HG03575 (cell line): ENCODE results near the gene C1QTNF1.

Experiments
- ATAC-seq: cut with Tn5 transposase; IDR thresholded peaks from one replicate; pipeline ENCODE4 v1.9.1; 2021; ENCODE audit not compliant: unreplicated experiment, insufficient number of reproducible peaks, low FRiP score; ENCODE audit errors: extremely low read depth

The C1QTNF1 gene

DNA sequence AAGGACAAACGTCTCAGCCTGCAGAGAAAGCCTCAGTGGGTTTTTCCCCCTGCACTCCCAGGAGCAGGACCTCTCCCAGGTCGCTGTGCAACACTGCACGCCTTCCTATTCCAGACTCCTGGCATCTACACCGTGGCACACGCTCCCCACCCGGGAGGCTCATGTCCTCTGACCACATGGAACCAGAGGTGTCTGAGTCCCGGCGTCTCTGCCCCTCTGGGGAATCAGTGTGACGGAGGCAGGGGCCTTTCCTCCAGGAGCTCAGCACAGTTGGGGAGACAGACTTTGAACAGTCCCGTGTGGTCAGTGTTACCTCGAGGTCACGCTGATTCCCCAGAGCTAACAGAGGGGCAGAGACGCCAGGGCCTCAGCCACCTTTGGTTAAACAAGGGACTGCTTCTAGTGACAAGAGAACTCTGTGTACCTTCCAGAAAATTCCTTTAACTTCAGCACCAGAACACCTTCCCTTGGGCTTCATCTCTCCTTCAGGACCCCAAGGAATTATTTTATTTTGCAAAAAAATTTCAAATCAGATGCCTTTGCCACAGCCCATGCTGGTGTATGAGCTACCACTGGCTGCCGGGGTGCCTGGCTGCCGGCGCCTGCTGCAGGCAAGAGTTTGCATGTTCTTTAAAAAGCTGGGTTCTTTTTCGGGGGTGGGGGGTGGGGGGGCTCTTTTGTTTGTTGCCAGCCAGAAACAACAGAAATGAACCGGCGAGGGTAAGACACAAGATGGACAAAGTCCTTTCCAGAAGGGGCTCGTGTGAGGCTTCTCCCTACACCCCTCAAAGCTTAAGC is 21.0 kb upstream of the C1QTNF1 start:
- ATAC-seq = no peak

- no peak for ATAC-seq
Observed at GRCh38 chr17:79003661-79004411, 20.1 kb upstream of the C1QTNF1 start.

- ATAC-seq = no peak
Observed at GRCh38 chr17:79005063-79005861, 18.7 kb upstream of the C1QTNF1 start.

GRCh38 chr17:79006046-79006445 is 17.9 kb upstream of the C1QTNF1 start:
- ATAC-seq = no peak

- ATAC-seq = no peak
Observed at GRCh38 chr17:79006794-79007503, 17.0 kb upstream of the C1QTNF1 start.

- ATAC-seq = no peak
Observed at GRCh38 chr17:79007504-79008381, 16.2 kb upstream of the C1QTNF1 start.

DNA sequence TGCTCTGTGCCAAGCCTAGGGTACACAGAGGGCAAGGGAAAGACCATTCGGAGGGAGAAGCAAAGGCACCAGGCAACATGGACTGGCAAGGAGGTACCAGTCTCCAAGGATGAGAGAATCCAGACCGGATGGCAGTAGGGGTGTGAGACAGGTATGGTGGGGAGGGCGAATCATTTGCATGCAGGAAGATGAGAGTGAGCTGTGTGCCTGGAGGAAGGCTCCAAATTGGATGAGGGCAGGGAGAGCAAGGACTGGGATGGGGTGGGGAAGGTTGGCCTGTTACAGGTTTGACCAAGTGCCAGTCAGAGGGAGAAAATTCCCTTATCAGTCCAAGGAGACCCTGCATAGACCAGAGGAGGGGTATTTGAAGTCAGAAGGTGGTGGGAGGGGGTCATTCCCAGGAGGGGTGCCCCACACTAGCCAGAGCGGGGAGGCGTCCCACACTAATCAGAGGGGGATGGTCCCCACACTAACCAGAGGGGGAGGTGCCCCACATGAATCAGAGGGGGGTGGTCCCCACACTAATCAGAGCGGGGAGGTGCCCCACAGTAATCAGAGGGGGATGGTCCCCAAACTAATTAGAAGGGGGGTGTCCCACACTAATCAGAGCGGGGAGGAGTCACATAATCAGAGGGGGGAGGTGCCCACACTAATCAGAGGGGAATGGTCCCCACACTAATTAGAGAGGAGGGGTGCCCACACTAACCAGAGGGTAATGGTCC is 15.1 kb upstream of the C1QTNF1 start:
- ATAC-seq = no peak

GRCh38 chr17:79009397-79010303 is 14.3 kb upstream of the C1QTNF1 start, which contains the start of gene CANT1:
TSS of gene CANT1 (minus strand) at chr17:79009764. CDS start at chr17:78997622, 12,142 bp downstream.
- no peak for ATAC-seq

GRCh38 chr17:79010304-79010646 is 13.7 kb upstream of the C1QTNF1 start:
- ATAC-seq = no peak

DNA sequence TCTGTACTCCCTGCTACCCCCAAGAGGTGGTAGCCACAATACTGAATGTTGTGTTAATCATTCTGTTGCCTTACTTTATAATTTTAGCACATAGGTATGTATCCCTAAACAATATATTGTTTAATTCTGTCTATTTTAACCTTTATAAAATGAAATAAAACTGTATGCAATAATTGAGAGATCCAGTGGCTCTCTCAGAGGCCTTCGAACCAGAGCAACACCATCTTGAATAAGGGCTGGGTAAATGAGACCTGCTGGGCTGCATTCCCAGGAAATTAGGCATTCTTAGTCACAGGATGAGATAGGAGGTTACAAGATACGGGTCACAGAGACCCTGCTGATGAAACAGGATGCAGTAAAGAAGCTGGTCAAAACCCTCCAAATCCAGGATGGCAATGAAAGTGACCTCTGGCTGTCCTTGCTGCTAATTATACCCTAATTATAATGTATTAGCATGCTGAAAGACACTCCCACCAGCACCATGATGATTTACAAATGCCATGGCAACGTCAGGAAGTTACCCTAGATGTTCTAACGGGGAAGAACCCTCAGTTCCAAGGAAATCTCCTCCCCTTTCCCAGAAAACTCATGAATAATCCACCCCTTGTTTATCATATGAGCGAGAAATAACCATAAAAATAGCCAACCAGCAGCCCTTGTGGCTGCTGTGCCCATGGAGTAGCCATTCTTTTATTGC is 12.4 kb upstream of the C1QTNF1 start:
- ATAC-seq = no peak

- ATAC-seq = no peak
Observed at GRCh38 chr17:79012563-79013134, 11.3 kb upstream of the C1QTNF1 start.

- no peak for ATAC-seq
Observed at GRCh38 chr17:79014158-79014758, 9.7 kb upstream of the C1QTNF1 start.

DNA sequence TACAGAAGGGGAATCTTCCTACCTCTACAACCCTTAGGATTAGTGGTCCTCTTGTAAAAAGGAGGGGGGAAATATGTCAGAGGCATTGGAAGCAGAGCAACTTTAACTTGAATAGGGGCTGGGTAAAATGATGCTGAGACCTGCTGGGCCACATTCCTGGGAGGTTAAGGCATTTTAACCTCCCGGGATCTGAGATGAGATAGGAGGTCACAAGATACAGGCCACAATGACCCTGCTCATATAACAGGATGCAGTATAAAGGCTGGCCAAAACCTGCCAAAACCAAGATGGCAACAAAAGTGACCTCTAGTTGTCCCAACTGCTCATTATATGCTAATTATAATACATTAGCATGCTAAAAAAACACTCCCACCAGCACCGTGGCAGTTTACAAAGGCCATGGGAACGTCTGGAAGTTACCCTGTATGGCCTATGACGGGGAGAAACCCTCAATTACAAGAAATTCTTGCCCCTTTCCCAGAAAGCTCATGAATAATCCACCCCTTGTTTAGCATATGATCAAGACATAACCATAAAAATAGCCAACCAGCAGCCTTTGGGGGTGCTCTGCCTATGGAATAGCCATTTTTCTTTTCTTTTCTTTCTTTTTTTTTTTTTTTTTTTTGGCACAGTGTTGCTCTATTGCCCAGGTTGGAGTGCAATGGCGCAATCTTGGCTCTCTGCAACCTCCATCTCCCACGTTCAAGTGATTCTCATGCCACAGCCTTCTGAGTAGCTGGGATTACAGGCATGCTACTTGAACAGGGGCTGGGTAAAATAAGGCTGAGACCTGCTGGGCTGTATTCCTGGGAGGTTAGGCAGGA is 6.2 kb upstream of the C1QTNF1 start:
- no peak for ATAC-seq

DNA sequence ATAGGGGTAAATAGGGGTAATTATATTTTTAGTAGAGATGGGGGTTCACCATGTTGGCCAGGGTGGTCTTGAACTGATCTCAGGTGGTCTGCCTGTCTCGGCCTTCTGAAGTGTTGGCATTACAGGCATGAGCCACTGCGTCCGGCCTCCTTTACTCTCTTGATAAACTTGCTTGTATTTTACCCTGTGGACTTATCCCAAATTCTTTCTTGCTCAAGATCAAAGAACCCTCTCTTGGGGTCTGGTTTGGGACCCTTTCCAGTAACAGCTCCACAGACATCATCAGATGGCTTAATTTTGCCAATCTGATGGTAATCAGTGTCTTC is 5.6 kb upstream of the C1QTNF1 start:
- no peak for ATAC-seq

DNA sequence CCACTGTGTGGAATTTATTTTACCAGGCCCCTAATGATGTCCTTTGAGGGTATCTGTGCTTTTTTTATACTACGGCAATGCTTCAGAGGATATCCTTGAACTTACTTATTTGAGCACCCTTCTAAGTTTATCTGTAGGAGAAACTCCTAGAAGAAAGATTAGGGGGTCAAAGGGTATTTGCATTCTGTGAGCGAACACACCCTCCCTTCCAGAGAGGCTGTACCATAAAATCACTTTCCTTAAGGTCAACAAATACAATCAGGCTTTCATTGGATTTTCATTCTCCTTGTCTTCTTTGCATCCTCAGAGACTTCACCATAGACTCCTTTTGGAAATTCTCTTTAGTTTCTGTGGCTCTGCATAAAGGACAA is 4.7 kb upstream of the C1QTNF1 start:
- no peak for ATAC-seq
